Lower lobe of right lung (tissue), 2 donors: ENCODE data around the gene ATP11C. TPM values are rescaled to one million over a fixed set of nuclear protein-coding genes. Genes with fewer than 3 reads are reported as not detected.

Experiments used
- ATAC-seq, 2 donors: fragments of 200-7000 bp; cut with Tn5 transposase; one replicate each; pipeline ENCODE4 v1.9.1; 2020 to 2022; ENCODE audit warnings: mild to moderate bottlenecking in 2 of 2, moderate library complexity in 2 of 2
- DNase-seq: peaks from one replicate; pipeline ENCODE4 v3.0.0-alpha.2; 2020
- H3K27ac ChIP-seq: fragments of 200-600 bp; one replicate; pipeline ENCODE4 v1.8.0; 2022
- H3K27me3 ChIP-seq: fragments of 200-600 bp; one replicate; pipeline ENCODE4 v1.8.0; 2022; ENCODE audit warnings: low read depth
- H3K36me3 ChIP-seq: fragments of 200-600 bp; one replicate; pipeline ENCODE4 v1.8.0; 2022; ENCODE audit warnings: mild to moderate bottlenecking
- H3K4me1 ChIP-seq: fragments of 200-600 bp; one replicate; pipeline ENCODE4 v1.8.0; 2022
- H3K4me3 ChIP-seq: fragments of 200-600 bp; one replicate; pipeline ENCODE4 v1.8.0; 2022; ENCODE audit warnings: mild to moderate bottlenecking
- H3K9me3 ChIP-seq: fragments of 200-600 bp; one replicate; pipeline ENCODE4 v1.8.0; 2022
- CTCF ChIP-seq: fragments of 200-600 bp; IDR thresholded peaks from one replicate; pipeline ENCODE4 v1.8.0; 2022; ENCODE audit warnings: antibody characterized with exemption, mild to moderate bottlenecking
- intact Hi-C: fragments of 100-400 bp; cut with DNase I; formaldehyde crosslinking; loops from one replicate; pipeline ENCODE4 v1.11.0; 2022
- total RNA-seq: library from RNA; stranded (reverse); fragmentation: NEBNext Ultra II Directional; extraction: Animal tissue kit (Norgen Biotek cat#: 25700); gene quantifications from one replicate; pipeline ENCODE4 v1.2.1, GENCODE V29; 2021
- donor health status: DM: no; HTN: yes; CAD: no; lungs with severe emphysema.

ATP11C gene
- total RNA-seq, 1 donor from 2014 or later, result 14.2 TPM

GRCh38 chrX:139750390-139750789 lies 182.5 kb downstream of the ATP11C start:
- Histone ChIP-seq H3K27me3 (no peaks in the 10 kb centered on the region), H3K27ac (no peak overlapping the region), H3K9me3 (peaks cover 3% of the 10 kb centered on the region), H3K36me3 (no peaks in the 10 kb centered on the region), H3K4me1 (no peaks in the 10 kb centered on the region), H3K4me3 (no peak overlapping the region)
- intact Hi-C loops, result no loop called here
- DNase-seq (no peak), ATAC-seq (no peak)
- no peak for TF ChIP-seq CTCF

- intact Hi-C loops, result no loop called here
- Histone ChIP-seq H3K27me3 (no peaks in the 10 kb centered on the region), H3K4me3 (no peak overlapping the region), H3K27ac (no peak overlapping the region), H3K36me3 (no peaks in the 10 kb centered on the region), H3K9me3 (no peaks in the 10 kb centered on the region), H3K4me1 (no peaks in the 10 kb centered on the region)
- ATAC-seq (no peak), DNase-seq (no peak)
- TF ChIP-seq CTCF, result no peak
Observed at GRCh38 chrX:139739138-139739537, 193.7 kb downstream of the ATP11C start.

- intact Hi-C loops, result no loop called here
- Histone ChIP-seq H3K9me3 (no peaks in the 10 kb centered on the region), H3K27me3 (no peaks in the 10 kb centered on the region), H3K27ac (no peak overlapping the region), H3K4me1 (no peaks in the 10 kb centered on the region), H3K4me3 (no peak overlapping the region), H3K36me3 (no peaks in the 10 kb centered on the region)
- DNase-seq (no peak), ATAC-seq (no peak)
- TF ChIP-seq CTCF, result no peak
Observed at GRCh38 chrX:139738581-139738980, 194.3 kb downstream of the ATP11C start.

- no peaks in the 10 kb centered on the region for H3K9me3 ChIP-seq
- H3K4me1 ChIP-seq, result no peaks in the 10 kb centered on the region
- H3K4me3 ChIP-seq, result no peak overlapping the region
- no peak for ATAC-seq
- intact Hi-C loops, result no loop called here
- no peak overlapping the region for H3K27ac ChIP-seq
- no peak for TF ChIP-seq CTCF
- no peaks in the 10 kb centered on the region for H3K27me3 ChIP-seq
- H3K36me3 ChIP-seq, result no peaks in the 10 kb centered on the region
- no peak for DNase-seq
Observed at GRCh38 chrX:139736151-139736550, 196.7 kb downstream of the ATP11C start.

- no peak for TF ChIP-seq CTCF
- H3K36me3 ChIP-seq, result no peaks in the 10 kb centered on the region
- intact Hi-C loops, result no loop called here
- no peaks in the 10 kb centered on the region for H3K4me1 ChIP-seq
- H3K27ac ChIP-seq, result no peak overlapping the region
- ATAC-seq (no peak), DNase-seq (no peak)
- H3K4me3 ChIP-seq, result no peak overlapping the region
- no peaks in the 10 kb centered on the region for H3K9me3 ChIP-seq
- H3K27me3 ChIP-seq, result no peaks in the 10 kb centered on the region
Observed at GRCh38 chrX:139734996-139735395, 197.9 kb downstream of the ATP11C start.

- H3K27ac ChIP-seq, result no peak overlapping the region
- no peaks in the 10 kb centered on the region for H3K27me3 ChIP-seq
- no peaks in the 10 kb centered on the region for H3K9me3 ChIP-seq
- ATAC-seq, result no peak
- H3K4me1 ChIP-seq, result no peaks in the 10 kb centered on the region
- no peak overlapping the region for H3K4me3 ChIP-seq
- intact Hi-C loops, result no loop called here
- no peaks in the 10 kb centered on the region for H3K36me3 ChIP-seq
- TF ChIP-seq CTCF, result no peak
- DNase-seq, result no peak
Observed at GRCh38 chrX:139725720-139726119, 207.1 kb downstream of the ATP11C start.
